ENCODE measurements around the gene GMPR2. TPM values are rescaled to one million over a fixed set of nuclear protein-coding genes. Genes with fewer than 3 reads are reported as not detected.

The GMPR2 gene
- total and polyA plus RNA-seq, 2 of the 13 experiments (the other 11 are each of a cell fraction or from before 2014, with no cell fraction given): 210 to 273 TPM

- TF ChIP-seq CREB1 (IDR thresholded peaks at IDR 0.05) (no peak), CREB1 (CRISPR knock-in tag; IDR thresholded peaks at IDR 0.05) (no peak)
Measured at GRCh38 chr14:24262821-24263733, 30.3 kb downstream of the GMPR2 start, which contains the start of gene TGM1 (continued).

GRCh38 chr14:24263848-24264247 lies 31.1 kb downstream of the GMPR2 start:
- no peak for FAIRE-seq
- peaks cover 19 to 33% of the 10 kb centered on the region in 2 experiments; a peak in 4 of 5 replicates for H3K36me3 ChIP-seq (replicated peaks in 1 of 2; ENCODE audit: control insufficient read depth in 1 of 2, insufficient read depth in 2 of 2, low read length in 2 of 2)
- no peaks in the 10 kb centered on the region for H3K9me3 ChIP-seq (ENCODE audit: low read length)
- peak overlapping the region; percentile 5; the same call in 1 of the 2 replicates for H3K9ac ChIP-seq (ENCODE audit: insufficient read depth, low read depth, low read length)
- no peak overlapping the region for H2AFZ ChIP-seq (ENCODE audit: low read length)
- H3K27me3 ChIP-seq (ENCODE audit: control insufficient read depth in 1 of 2, insufficient read depth in 2 of 2, low read length in 2 of 2): no peaks in the 10 kb centered on the region
- CTCF ChIA-PET (ENCODE audit: low intra/inter-chr PET ratio, low total read pairs): no interaction called here
- H3K4me2 ChIP-seq (ENCODE audit: low read depth, low read length): no peak overlapping the region
- in situ Hi-C loops (cut with HindIII; ENCODE audit: extremely low pct_ligation_motif_present, low pct_unique_long_range_greater_than_20kb): no loop called here
- POLR2A ChIA-PET: interaction anchor here (1.6 to 16.5 kb wide), 3 partner anchors 12 to 44 kb away, joined by 7 to 435 read pairs (median 23); partner anchors contain the start of genes CIDEB and TINF2
- no peaks in the 10 kb centered on the region for H4K20me1 ChIP-seq (ENCODE audit: insufficient read depth, low read length)
- 87% methylated on average over 6 of the region's 6 CpGs for WGBS (ENCODE audit: low lambda C conversion rate)
- no peak for ATAC-seq
- H3K4me1 ChIP-seq (ENCODE audit: insufficient read depth, low read length): peaks cover 13% of the 10 kb centered on the region
- no peaks in the 10 kb centered on the region for H3K79me2 ChIP-seq (ENCODE audit: insufficient read depth, low read length)
- intact Hi-C loops (cut with micrococcal nuclease; ENCODE audit: unreplicated experiment): no loop called here
- DNase-seq (ENCODE audit: low spot score): no peak
- no peak overlapping the region for H3K27ac ChIP-seq (ENCODE audit: extremely low read length, insufficient read depth, low read length)
- BruUV-seq (replicated peaks): no TSS peak
- TF ChIP-seq RBFOX2 (IDR thresholded peaks at IDR 0.05; ENCODE audit: low read depth, low read length): peak; percentile 4; the same call in 1 of the 2 replicates
- no peak for TF ChIP-seq TBL1XR1 (IDR thresholded peaks at IDR 0.05; ENCODE audit: borderline replicate concordance, low read length, partially characterized antibody)
- 0 out of 2 replicates have a peak, but pooled peaks have one; percentile 39 for TF ChIP-seq ZNF343 (CRISPR knock-in tag; IDR thresholded peaks at IDR 0.05)
- no peak overlapping the region for H3K4me3 ChIP-seq (replicated peaks in 1 of 3; ENCODE audit: insufficient read depth in 1 of 3, low read depth in 2 of 3, low read length in 3 of 3)

GRCh38 chr14:24264298-24264697 lies 31.6 kb downstream of the GMPR2 start:
- H4K20me1 ChIP-seq (ENCODE audit: insufficient read depth, low read length): no peaks in the 10 kb centered on the region
- no peak overlapping the region for H3K4me2 ChIP-seq (ENCODE audit: low read depth, low read length)
- no TSS peak for BruUV-seq (replicated peaks)
- no peaks in the 10 kb centered on the region for H3K79me2 ChIP-seq (ENCODE audit: insufficient read depth, low read length)
- H3K4me3 ChIP-seq (replicated peaks in 1 of 3; ENCODE audit: insufficient read depth in 1 of 3, low read depth in 2 of 3, low read length in 3 of 3): no peak overlapping the region
- WGBS (ENCODE audit: low lambda C conversion rate): 88% methylated on average over 6 of the region's 6 CpGs
- ATAC-seq: no peak
- H3K27ac ChIP-seq (ENCODE audit: extremely low read length, insufficient read depth, low read length): no peak overlapping the region
- no peak overlapping the region for H3K9ac ChIP-seq (ENCODE audit: insufficient read depth, low read depth, low read length)
- ChIA-PET CTCF (ENCODE audit: low intra/inter-chr PET ratio, low total read pairs) (no interaction called here), POLR2A (interaction anchor here (1.0 to 16.5 kb wide), 4 partner anchors 12 to 43 kb away, joined by 5 to 435 read pairs (median 15); partner anchors contain the start of genes CIDEB, DHRS1, NOP9 and TINF2)
- no peak for DNase-seq (ENCODE audit: low spot score)
- no peak for FAIRE-seq
- H3K4me1 ChIP-seq (ENCODE audit: insufficient read depth, low read length): peaks cover 13% of the 10 kb centered on the region
- H3K27me3 ChIP-seq (ENCODE audit: control insufficient read depth in 1 of 2, insufficient read depth in 2 of 2, low read length in 2 of 2): no peaks in the 10 kb centered on the region
- H2AFZ ChIP-seq (ENCODE audit: low read length): no peak overlapping the region
- intact Hi-C loops (cut with micrococcal nuclease; ENCODE audit: unreplicated experiment): no loop called here
- peaks cover 19 to 38% of the 10 kb centered on the region in 2 experiments; a peak in 4 of 5 replicates for H3K36me3 ChIP-seq (replicated peaks in 1 of 2; ENCODE audit: control insufficient read depth in 1 of 2, insufficient read depth in 2 of 2, low read length in 2 of 2)
- H3K9me3 ChIP-seq (ENCODE audit: low read length): no peaks in the 10 kb centered on the region
- in situ Hi-C loops (cut with HindIII; ENCODE audit: extremely low pct_ligation_motif_present, low pct_unique_long_range_greater_than_20kb): no loop called here
- TF ChIP-seq NFIC (IDR thresholded peaks at IDR 0.05; ENCODE audit: low read length): no peak
- TF ChIP-seq ZNF124 (CRISPR knock-in tag; IDR thresholded peaks at IDR 0.05): no peak
- TF ChIP-seq SMAD1 (CRISPR knock-in tag; IDR thresholded peaks at IDR 0.05; ENCODE audit: borderline replicate concordance, low read depth): peak; percentile 48; the same call in 1 of the 2 replicates
- no peak for TF ChIP-seq CHD4 (IDR thresholded peaks at IDR 0.05; ENCODE audit: borderline replicate concordance, low read length)
- no peak for TF ChIP-seq DRAP1 (CRISPR knock-in tag; IDR thresholded peaks at IDR 0.05)
- TF ChIP-seq SIX1 (CRISPR knock-in tag; IDR thresholded peaks at IDR 0.05; ENCODE audit: borderline replicate concordance): no peak
- TF ChIP-seq POLR2G (IDR thresholded peaks at IDR 0.05; ENCODE audit: low read depth, low read length): peak; percentile 16; the same call in 1 of the 2 replicates
- TF ChIP-seq MIER2 (CRISPR knock-in tag; IDR thresholded peaks at IDR 0.05): no peak
- peak; percentile 37 for TF ChIP-seq RBM22 (optimal IDR thresholded peaks at IDR 0.05; ENCODE audit: low read length)
- 0 out of 2 replicates have a peak, but pooled peaks have one; percentile 6 for TF ChIP-seq ZNF343 (CRISPR knock-in tag; IDR thresholded peaks at IDR 0.05)
- no peak for TF ChIP-seq ZNF572 (CRISPR knock-in tag; IDR thresholded peaks at IDR 0.05)
